Duodenal mucosa (tissue), 2 donors: ENCODE data around the gene FANCI.

Experiments
- H3K27ac ChIP-seq: one replicate; pipeline ENCODE4 v1.7.0; 2013; ENCODE audit warnings: low read depth, low read length
- H3K27me3 ChIP-seq, 2 donors: one replicate each; pipeline ENCODE4 v1.7.0; 2013; ENCODE audit warnings: low read length in 2 of 2, control low read depth in 1 of 2; ENCODE audit not compliant: insufficient read depth in 2 of 2, control insufficient read depth in 1 of 2
- H3K36me3 ChIP-seq, 2 donors: one replicate each; pipeline ENCODE4 v1.7.0; 2013; ENCODE audit warnings: low read length in 2 of 2, control low read depth in 1 of 2; ENCODE audit not compliant: insufficient read depth in 2 of 2, control insufficient read depth in 1 of 2
- H3K4me1 ChIP-seq, 2 donors: one replicate each; pipeline ENCODE4 v1.7.0; 2013; ENCODE audit warnings: low read length in 2 of 2, control low read depth in 1 of 2; ENCODE audit not compliant: insufficient read depth in 2 of 2, control insufficient read depth in 1 of 2
- H3K4me3 ChIP-seq, 2 donors: one replicate each; pipeline ENCODE4 v1.7.0; 2013; ENCODE audit warnings: low read length in 2 of 2, low read depth in 1 of 2
- H3K9ac ChIP-seq, 2 donors: one replicate each; pipeline ENCODE4 v1.7.0; 2013; ENCODE audit warnings: low read length in 2 of 2, low read depth in 1 of 2
- H3K9me3 ChIP-seq, 2 donors: one replicate each; pipeline ENCODE4 v1.7.0; 2013; ENCODE audit warnings: low read length in 2 of 2, control low read depth in 1 of 2; ENCODE audit not compliant: control insufficient read depth in 1 of 2

Gene FANCI

GRCh38 chr15:89319678-89320077 is 75.9 kb downstream of the FANCI start:
- peaks cover 5 to 8% of the 10 kb centered on the region in 2 donors for H3K4me1 ChIP-seq
- H3K27ac ChIP-seq, result no peak overlapping the region
- peaks cover 88 to 98% of the 10 kb centered on the region in 2 donors for H3K36me3 ChIP-seq
- H3K9me3 ChIP-seq, result no peaks in the 10 kb centered on the region
- H3K4me3 ChIP-seq, result no peak overlapping the region
- no peaks in the 10 kb centered on the region for H3K27me3 ChIP-seq
- H3K9ac ChIP-seq, result no peak overlapping the region

GRCh38 chr15:89320200-89320599 is 76.4 kb downstream of the FANCI start:
- Histone ChIP-seq H3K9ac (no peak overlapping the region), H3K9me3 (no peaks in the 10 kb centered on the region), H3K4me1 (peaks cover 5 to 8% of the 10 kb centered on the region in 2 donors), H3K36me3 (peaks cover 90 to 99% of the 10 kb centered on the region in 2 donors), H3K27ac (no peak overlapping the region), H3K4me3 (no peak overlapping the region), H3K27me3 (no peaks in the 10 kb centered on the region)

GRCh38 chr15:89321521-89322410 is 78.0 kb downstream of the FANCI start:
- no peak overlapping the region for H3K27ac ChIP-seq
- H3K27me3 ChIP-seq, result no peaks in the 10 kb centered on the region
- no peaks in the 10 kb centered on the region for H3K9me3 ChIP-seq
- H3K4me1 ChIP-seq, result peaks cover 5 to 8% of the 10 kb centered on the region in 2 donors
- H3K36me3 ChIP-seq, result peaks cover 91 to 99% of the 10 kb centered on the region in 2 donors
- no peak overlapping the region for H3K4me3 ChIP-seq
- no peak overlapping the region for H3K9ac ChIP-seq

GRCh38 chr15:89322822-89323221 is 79.0 kb downstream of the FANCI start:
- Histone ChIP-seq H3K9ac (no peak overlapping the region), H3K36me3 (peaks cover 92 to 99% of the 10 kb centered on the region in 2 donors), H3K27ac (no peak overlapping the region), H3K4me1 (peaks cover 5 to 8% of the 10 kb centered on the region in 2 donors), H3K27me3 (no peaks in the 10 kb centered on the region), H3K9me3 (no peaks in the 10 kb centered on the region), H3K4me3 (no peak overlapping the region)

GRCh38 chr15:89323825-89324224 is 80.0 kb downstream of the FANCI start:
- Histone ChIP-seq H3K27ac (no peak overlapping the region), H3K9ac (no peak overlapping the region), H3K9me3 (no peaks in the 10 kb centered on the region), H3K36me3 (peaks cover 95 to 100% of the 10 kb centered on the region in 2 donors), H3K27me3 (no peaks in the 10 kb centered on the region), H3K4me3 (no peak overlapping the region), H3K4me1 (peaks cover 8% of the 10 kb centered on the region in 2 donors)

- Histone ChIP-seq H3K4me1 (peaks cover 21 to 22% of the 10 kb centered on the region in 2 donors), H3K9me3 (no peaks in the 10 kb centered on the region), H3K9ac (no peak overlapping the region), H3K36me3 (peaks cover 95 to 100% of the 10 kb centered on the region in 2 donors), H3K27ac (no peak overlapping the region), H3K27me3 (no peaks in the 10 kb centered on the region), H3K4me3 (no peak overlapping the region)
Measured at GRCh38 chr15:89325039-89325803, 81.4 kb downstream of the FANCI start.

GRCh38 chr15:89326316-89326715 is 82.5 kb downstream of the FANCI start:
- H3K9me3 ChIP-seq, result no peaks in the 10 kb centered on the region
- no peaks in the 10 kb centered on the region for H3K27me3 ChIP-seq
- no peak overlapping the region for H3K27ac ChIP-seq
- no peak overlapping the region for H3K4me3 ChIP-seq
- peaks cover 31 to 33% of the 10 kb centered on the region in 2 donors for H3K4me1 ChIP-seq
- no peak overlapping the region for H3K9ac ChIP-seq
- peaks cover 93 to 98% of the 10 kb centered on the region in 2 donors for H3K36me3 ChIP-seq

- H3K4me1 ChIP-seq, result peaks cover 32 to 35% of the 10 kb centered on the region in 2 donors
Measured at GRCh38 chr15:89327113-89327512, 83.3 kb downstream of the FANCI start.

GRCh38 chr15:89328398-89329254 is 84.8 kb downstream of the FANCI start:
- Histone ChIP-seq H3K9ac (no peak overlapping the region), H3K4me3 (no peak overlapping the region), H3K36me3 (peaks cover 87 to 90% of the 10 kb centered on the region in 2 donors), H3K9me3 (no peaks in the 10 kb centered on the region), H3K27me3 (no peaks in the 10 kb centered on the region), H3K4me1 (peaks cover 43 to 47% of the 10 kb centered on the region in 2 donors), H3K27ac (no peak overlapping the region)

More at GRCh38 chr15:89327113-89327512, 83.3 kb downstream of the FANCI start:
- Histone ChIP-seq H3K4me3 (no peak overlapping the region), H3K9ac (no peak overlapping the region), H3K36me3 (peaks cover 95 to 96% of the 10 kb centered on the region in 2 donors), H3K27me3 (no peaks in the 10 kb centered on the region), H3K9me3 (no peaks in the 10 kb centered on the region), H3K27ac (no peak overlapping the region)
